Hepatocyte (in vitro differentiated cells): ENCODE results near the gene TRA2B. TPM values are rescaled to one million over a fixed set of nuclear protein-coding genes. Genes with fewer than 3 reads are reported as not detected.
A peak's percentile ranks its signal among the peaks of the same experiment; 100 is the strongest.

Experiments
- DNase-seq: peaks from one replicate; pipeline ENCODE4 v3.0.0-alpha.2; 2016; ENCODE audit warnings: low spot score
- H2AFZ ChIP-seq: fragments of 200-600 bp; sonication (generic); 2 replicates; pipeline ENCODE4 v1.6.0; 2016; ENCODE audit warnings: antibody characterized with exemption, mild to moderate bottlenecking
- H3K27ac ChIP-seq: fragments of 200-600 bp; sonication (generic); 2 replicates; pipeline ENCODE4 v1.5.1; 2016; ENCODE audit warnings: mild to moderate bottlenecking
- H3K27me3 ChIP-seq: fragments of 200-600 bp; sonication (generic); 2 replicates; pipeline ENCODE4 v1.6.1; 2016
- H3K36me3 ChIP-seq: fragments of 200-600 bp; sonication (generic); replicated peaks from 2 replicates; pipeline ENCODE4 v1.5.1; 2016; ENCODE audit warnings: low read depth; ENCODE audit not compliant: insufficient read depth
- H3K4me1 ChIP-seq: fragments of 200-600 bp; sonication (generic); 2 replicates; pipeline ENCODE4 v1.5.1; 2016; ENCODE audit warnings: mild to moderate bottlenecking, moderate library complexity; ENCODE audit not compliant: insufficient read depth
- H3K4me2 ChIP-seq: fragments of 200-600 bp; sonication (generic); 2 replicates; pipeline ENCODE4 v1.6.0; 2016
- H3K4me3 ChIP-seq: fragments of 200-600 bp; sonication (generic); 2 replicates; pipeline ENCODE4 v1.5.1; 2016; ENCODE audit warnings: mild to moderate bottlenecking
- H3K79me2 ChIP-seq: fragments of 200-600 bp; sonication (generic); 2 replicates; pipeline ENCODE4 v1.6.0; 2017; ENCODE audit warnings: mild to moderate bottlenecking
- H3K9me2 ChIP-seq: fragments of 200-600 bp; sonication (generic); replicated peaks from 2 replicates; pipeline ENCODE4 v1.6.0; 2017; ENCODE audit warnings: mild to moderate bottlenecking; ENCODE audit not compliant: insufficient read depth
- H3K9me3 ChIP-seq: fragments of 200-600 bp; sonication (generic); 2 replicates; pipeline ENCODE4 v1.5.1; 2016; ENCODE audit warnings: low read depth, mild to moderate bottlenecking
- H4K20me1 ChIP-seq: fragments of 200-600 bp; sonication (generic); 2 replicates; pipeline ENCODE4 v1.6.0; 2016; ENCODE audit warnings: mild to moderate bottlenecking; ENCODE audit not compliant: insufficient read depth, poor library complexity, severe bottlenecking
- EZH2 ChIP-seq: fragments of 200-600 bp; sonication (generic); IDR thresholded peaks from 2 replicates; pipeline ENCODE4 v1.6.1; 2016; ENCODE audit warnings: antibody characterized with exemption, mild to moderate bottlenecking, borderline replicate concordance
- EZH2phosphoT487 ChIP-seq: fragments of 200-600 bp; sonication (generic); IDR thresholded peaks from one replicate; pipeline ENCODE4 v1.6.1; 2018; ENCODE audit warnings: antibody characterized with exemption, mild to moderate bottlenecking, low read depth, moderate library complexity; ENCODE audit not compliant: unreplicated experiment, severe bottlenecking
- WGBS: methylation state at CpG from one replicate; pipeline ENCODE4 v1.1.6; 2016; ENCODE audit warnings: low lambda C conversion rate; ENCODE audit errors: missing lambda C conversion rate; 5-methylcytosine and 5-hydroxymethylcytosine counted together
- polyA plus RNA-seq: library from polyadenylated mRNA; unstranded; fragments of >200 nt; fragmentation: Nextera tagmentation; extraction: Ambion mirVana; gene quantifications from 2 replicates; pipeline ENCODE4 v1.2.1, GENCODE V29; 2016
- total RNA-seq: library from RNA; depleted of rRNA; stranded (reverse); fragments of >200 nt; gene quantifications from 2 replicates; pipeline ENCODE4 v1.2.3, GENCODE V29; 2014
- TF ChIP-seq, protein P1 (sequence below): fragments of 200-600 bp; sonication (generic); IDR thresholded peaks from 2 replicates; pipeline ENCODE4 v1.5.1; 2016; ENCODE audit warnings: antibody characterized with exemption, mild to moderate bottlenecking; ENCODE audit not compliant: poor library complexity

TRA2B gene
- total and polyA plus RNA-seq, 2 experiments from 2014 or later, result 93.6 to 135 TPM

DNA sequence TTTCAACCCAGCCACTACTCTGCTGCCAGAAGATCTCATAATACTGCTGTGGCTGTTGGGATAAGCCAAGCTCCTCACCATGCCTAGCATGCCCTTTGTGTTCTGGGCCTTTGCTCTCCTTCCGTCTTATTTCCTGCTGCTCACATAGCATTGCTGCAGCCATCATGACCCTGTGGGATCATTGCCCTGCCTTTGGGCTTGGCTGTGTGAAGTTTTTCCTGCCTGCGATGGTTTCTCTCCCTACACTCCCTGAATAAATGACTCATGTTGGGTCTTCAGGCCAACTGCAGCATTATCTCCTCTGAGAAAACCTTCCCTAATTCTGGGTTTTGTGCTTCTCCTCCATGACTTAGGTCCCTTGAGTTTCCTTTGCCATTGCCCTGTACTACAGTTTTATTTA, 20.8 kb upstream of the TRA2B start:
- Histone ChIP-seq H3K4me3 (no peak overlapping the region), H3K9me2 (no peaks in the 10 kb centered on the region), H3K79me2 (no peaks in the 10 kb centered on the region), H3K4me1 (peaks cover 10% of the 10 kb centered on the region), H3K27ac (no peak overlapping the region), H4K20me1 (no peaks in the 10 kb centered on the region), H3K36me3 (no peaks in the 10 kb centered on the region), H2AFZ (no peak overlapping the region), H3K4me2 (no peak overlapping the region), H3K9me3 (no peaks in the 10 kb centered on the region), H3K27me3 (no peaks in the 10 kb centered on the region)
- 91% methylated on average over 2 of the region's 2 CpGs for WGBS
- TF ChIP-seq EZH2phosphoT487 (no peak), EZH2 (no peak)
- TF ChIP-seq, protein P1, sequence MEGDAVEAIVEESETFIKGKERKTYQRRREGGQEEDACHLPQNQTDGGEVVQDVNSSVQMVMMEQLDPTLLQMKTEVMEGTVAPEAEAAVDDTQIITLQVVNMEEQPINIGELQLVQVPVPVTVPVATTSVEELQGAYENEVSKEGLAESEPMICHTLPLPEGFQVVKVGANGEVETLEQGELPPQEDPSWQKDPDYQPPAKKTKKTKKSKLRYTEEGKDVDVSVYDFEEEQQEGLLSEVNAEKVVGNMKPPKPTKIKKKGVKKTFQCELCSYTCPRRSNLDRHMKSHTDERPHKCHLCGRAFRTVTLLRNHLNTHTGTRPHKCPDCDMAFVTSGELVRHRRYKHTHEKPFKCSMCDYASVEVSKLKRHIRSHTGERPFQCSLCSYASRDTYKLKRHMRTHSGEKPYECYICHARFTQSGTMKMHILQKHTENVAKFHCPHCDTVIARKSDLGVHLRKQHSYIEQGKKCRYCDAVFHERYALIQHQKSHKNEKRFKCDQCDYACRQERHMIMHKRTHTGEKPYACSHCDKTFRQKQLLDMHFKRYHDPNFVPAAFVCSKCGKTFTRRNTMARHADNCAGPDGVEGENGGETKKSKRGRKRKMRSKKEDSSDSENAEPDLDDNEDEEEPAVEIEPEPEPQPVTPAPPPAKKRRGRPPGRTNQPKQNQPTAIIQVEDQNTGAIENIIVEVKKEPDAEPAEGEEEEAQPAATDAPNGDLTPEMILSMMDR, result no peak
- DNase-seq, result no peak

DNA sequence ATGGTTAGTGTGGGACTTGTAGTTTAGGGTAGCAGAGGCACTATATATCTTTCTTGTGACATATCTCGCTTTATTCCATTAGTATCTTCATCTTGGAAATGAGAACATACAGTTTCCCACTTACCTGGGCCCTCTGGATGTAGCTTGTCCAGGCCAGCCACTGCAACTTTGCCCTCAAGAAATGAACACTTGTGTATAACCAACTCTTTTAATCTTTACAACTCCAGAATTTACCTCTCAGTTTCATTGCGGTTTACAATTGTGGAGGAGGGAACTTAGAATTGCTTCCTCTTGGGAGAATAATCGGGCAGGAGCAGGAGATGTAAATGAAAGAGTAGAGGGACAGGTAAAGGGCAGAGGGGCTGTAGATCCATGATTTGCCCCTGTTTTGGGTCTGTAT, 18.4 kb upstream of the TRA2B start:
- H3K79me2 ChIP-seq, result no peaks in the 10 kb centered on the region
- H4K20me1 ChIP-seq, result no peaks in the 10 kb centered on the region
- H3K4me2 ChIP-seq, result no peak overlapping the region
- H2AFZ ChIP-seq, result no peak overlapping the region
- no peaks in the 10 kb centered on the region for H3K27me3 ChIP-seq
- no peak overlapping the region for H3K4me3 ChIP-seq
- DNase-seq, result no peak
- H3K36me3 ChIP-seq, result no peaks in the 10 kb centered on the region
- H3K9me3 ChIP-seq, result no peaks in the 10 kb centered on the region
- no peak overlapping the region for H3K27ac ChIP-seq
- 84% methylated on average over 3 of the region's 3 CpGs for WGBS
- TF ChIP-seq, protein P1, result no peak
- no peak for TF ChIP-seq EZH2phosphoT487
- H3K4me1 ChIP-seq, result peaks cover 10% of the 10 kb centered on the region
- no peaks in the 10 kb centered on the region for H3K9me2 ChIP-seq

DNA sequence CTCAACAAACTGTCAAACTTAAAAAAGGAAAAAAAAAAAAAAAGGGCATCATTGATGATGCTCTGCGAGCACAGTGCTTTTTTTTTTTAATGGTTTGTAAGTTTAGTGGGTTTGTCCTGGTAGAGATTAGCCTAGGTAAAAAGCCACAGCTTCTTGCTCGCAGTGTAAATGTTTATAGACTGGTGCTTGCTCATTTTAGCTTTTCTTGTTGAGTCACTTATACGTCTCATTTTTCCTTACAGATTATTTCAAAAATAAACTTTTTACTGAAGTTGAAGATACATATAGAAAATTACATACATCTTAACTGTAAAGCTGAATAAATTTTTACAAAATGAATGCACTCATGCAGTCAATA, 16.5 kb upstream of the TRA2B start:
- no peaks in the 10 kb centered on the region for H3K9me2 ChIP-seq
- no peak overlapping the region for H2AFZ ChIP-seq
- no peaks in the 10 kb centered on the region for H4K20me1 ChIP-seq
- no peaks in the 10 kb centered on the region for H3K36me3 ChIP-seq
- H3K9me3 ChIP-seq, result no peaks in the 10 kb centered on the region
- no peaks in the 10 kb centered on the region for H3K4me1 ChIP-seq
- H3K4me3 ChIP-seq, result no peak overlapping the region
- H3K4me2 ChIP-seq, result peak overlapping the region; percentile 64
- no peaks in the 10 kb centered on the region for H3K27me3 ChIP-seq
- 56% methylated on average over 3 of the region's 3 CpGs for WGBS
- H3K27ac ChIP-seq, result peak overlapping the region; percentile 72
- no peak for DNase-seq
- no peaks in the 10 kb centered on the region for H3K79me2 ChIP-seq
- TF ChIP-seq EZH2phosphoT487 (no peak), EZH2 (no peak)
- TF ChIP-seq, protein P1, result no peak

DNA sequence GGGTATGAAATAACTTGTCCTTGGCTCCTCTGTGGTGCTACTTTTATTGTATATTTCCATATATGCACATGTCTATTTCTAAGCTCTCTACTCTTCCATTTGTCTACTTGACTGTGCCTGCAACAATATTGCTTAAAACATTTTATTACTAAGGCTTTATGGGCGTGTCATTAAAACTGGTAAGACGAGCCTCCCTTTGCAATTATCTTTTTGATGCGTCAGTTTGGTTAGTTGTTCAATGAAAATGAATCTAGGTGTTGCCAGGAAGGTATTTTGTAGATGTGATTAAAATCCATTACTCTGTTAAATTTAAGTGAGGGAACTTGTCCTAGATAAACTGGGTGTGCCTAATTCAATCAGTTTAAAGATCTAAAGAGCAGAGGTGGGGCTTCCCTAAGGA, 12.9 kb upstream of the TRA2B start:
- no peak for TF ChIP-seq EZH2phosphoT487
- no peak for TF ChIP-seq EZH2
- TF ChIP-seq, protein P1, result no peak
- Histone ChIP-seq H3K9me2 (no peaks in the 10 kb centered on the region), H2AFZ (no peak overlapping the region), H3K4me2 (no peak overlapping the region), H3K27me3 (no peaks in the 10 kb centered on the region), H3K36me3 (no peaks in the 10 kb centered on the region), H3K27ac (no peak overlapping the region), H3K9me3 (no peaks in the 10 kb centered on the region), H4K20me1 (no peaks in the 10 kb centered on the region), H3K79me2 (no peaks in the 10 kb centered on the region), H3K4me3 (no peak overlapping the region), H3K4me1 (no peaks in the 10 kb centered on the region)
- DNase-seq, result no peak
- WGBS, result 80% methylated on average over 3 of the region's 3 CpGs
